OCI-LY1 (cell line): Measurements from ENCODE around the gene POPDC3.

ENCODE experiments used
- EZH2 ChIP-seq: fragments of 200-600 bp; sonication (generic), shearing (Covaris generic); IDR thresholded peaks from 2 replicates; pipeline ENCODE4 v1.8.0; 2017; ENCODE audit warnings: borderline replicate concordance, mixed run types, mild to moderate bottlenecking, antibody characterized with exemption, low read length, moderate library complexity, mixed read lengths
- TF ChIP-seq, protein P1 (sequence below): fragments of 200-600 bp; sonication (generic), shearing (Covaris generic); IDR thresholded peaks from 2 replicates; pipeline ENCODE4 v1.5.1; 2017; ENCODE audit warnings: mild to moderate bottlenecking, antibody characterized with exemption, low read length, moderate library complexity, mixed read lengths

DNA sequence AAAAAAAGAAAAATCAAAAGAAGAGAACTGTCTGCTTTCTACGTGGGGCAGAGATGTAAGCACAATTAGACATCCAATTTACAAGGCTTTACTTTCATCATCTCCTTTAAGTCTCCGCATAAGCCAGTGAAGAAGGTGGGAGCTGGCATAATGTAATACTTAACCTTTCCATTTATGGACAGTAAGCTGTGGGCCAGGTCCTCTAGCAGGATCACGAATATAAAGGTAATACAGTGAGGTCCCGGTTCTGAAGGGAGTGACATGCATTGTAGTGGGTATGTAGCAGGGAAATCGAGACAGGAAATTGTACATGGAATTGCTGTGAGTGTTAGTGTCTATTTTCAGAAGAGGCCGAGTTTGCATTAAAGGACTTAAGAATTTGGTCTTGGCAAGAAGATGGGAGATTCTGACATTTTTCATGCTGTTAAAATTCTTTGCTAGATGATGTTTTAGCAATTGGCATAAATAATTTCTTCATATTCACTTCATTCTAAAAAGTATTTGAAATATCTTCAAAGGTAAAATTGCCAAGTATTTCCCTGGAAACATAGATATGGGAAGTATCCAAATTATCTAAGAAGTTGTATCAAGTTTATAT, 20.4 kb upstream of the POPDC3 start:
- TF ChIP-seq, protein P1, sequence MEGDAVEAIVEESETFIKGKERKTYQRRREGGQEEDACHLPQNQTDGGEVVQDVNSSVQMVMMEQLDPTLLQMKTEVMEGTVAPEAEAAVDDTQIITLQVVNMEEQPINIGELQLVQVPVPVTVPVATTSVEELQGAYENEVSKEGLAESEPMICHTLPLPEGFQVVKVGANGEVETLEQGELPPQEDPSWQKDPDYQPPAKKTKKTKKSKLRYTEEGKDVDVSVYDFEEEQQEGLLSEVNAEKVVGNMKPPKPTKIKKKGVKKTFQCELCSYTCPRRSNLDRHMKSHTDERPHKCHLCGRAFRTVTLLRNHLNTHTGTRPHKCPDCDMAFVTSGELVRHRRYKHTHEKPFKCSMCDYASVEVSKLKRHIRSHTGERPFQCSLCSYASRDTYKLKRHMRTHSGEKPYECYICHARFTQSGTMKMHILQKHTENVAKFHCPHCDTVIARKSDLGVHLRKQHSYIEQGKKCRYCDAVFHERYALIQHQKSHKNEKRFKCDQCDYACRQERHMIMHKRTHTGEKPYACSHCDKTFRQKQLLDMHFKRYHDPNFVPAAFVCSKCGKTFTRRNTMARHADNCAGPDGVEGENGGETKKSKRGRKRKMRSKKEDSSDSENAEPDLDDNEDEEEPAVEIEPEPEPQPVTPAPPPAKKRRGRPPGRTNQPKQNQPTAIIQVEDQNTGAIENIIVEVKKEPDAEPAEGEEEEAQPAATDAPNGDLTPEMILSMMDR, result no peak
- TF ChIP-seq EZH2, result no peak
